Stimulated activated naive CD4-positive, alpha-beta T cell (primary cell): ENCODE results near the gene RNF123.

Experiments
- DNase-seq, 6 experiments: peaks; one replicate each; lab custom pipeline; 2025; lab: John Stamatoyannopoulos, UW

Gene RNF123

GRCh38 chr3:49703443-49703927, 14.1 kb downstream of the RNF123 start:
- peak; percentile 36 to 65 (median 61) for DNase-seq

- DNase-seq, result no peak
Observed at GRCh38 chr3:49703956-49704355, 14.6 kb downstream of the RNF123 start.

- DNase-seq, result no peak
Observed at GRCh38 chr3:49704629-49705028, 15.3 kb downstream of the RNF123 start.

- no peak for DNase-seq
Observed at GRCh38 chr3:49705390-49705960, 16.1 kb downstream of the RNF123 start.

- no peak for DNase-seq
Observed at GRCh38 chr3:49706456-49707112, 17.2 kb downstream of the RNF123 start.

- no peak for DNase-seq
Observed at GRCh38 chr3:49707113-49707480, 17.7 kb downstream of the RNF123 start.

GRCh38 chr3:49709852-49710251, 20.5 kb downstream of the RNF123 start:
- DNase-seq, result no peak

- DNase-seq, result no peak
Observed at GRCh38 chr3:49711489-49711888, 22.1 kb downstream of the RNF123 start.

- DNase-seq, result no peak
Observed at GRCh38 chr3:49712166-49712565, 22.8 kb downstream of the RNF123 start.

- DNase-seq, result no peak
Observed at GRCh38 chr3:49712631-49713317, 23.4 kb downstream of the RNF123 start.

- no peak for DNase-seq
Observed at GRCh38 chr3:49713336-49714105, 24.2 kb downstream of the RNF123 start.

GRCh38 chr3:49714728-49715550, 25.6 kb downstream of the RNF123 start:
- no peak for DNase-seq

GRCh38 chr3:49715611-49716121, 26.3 kb downstream of the RNF123 start:
- no peak for DNase-seq

- no peak for DNase-seq
Observed at GRCh38 chr3:49716169-49716568, 26.8 kb downstream of the RNF123 start.

- DNase-seq, result no peak
Observed at GRCh38 chr3:49716691-49717210, 27.4 kb downstream of the RNF123 start.

- DNase-seq, result no peak
Observed at GRCh38 chr3:49717211-49717958, 28.0 kb downstream of the RNF123 start.

- DNase-seq, result no peak
Observed at GRCh38 chr3:49717959-49718857, 28.9 kb downstream of the RNF123 start.

- DNase-seq, result no peak
Observed at GRCh38 chr3:49718858-49719213, 29.5 kb downstream of the RNF123 start.

GRCh38 chr3:49719214-49719884, 30.0 kb downstream of the RNF123 start, which contains the start of gene AMIGO3:
TSS of gene AMIGO3 (minus strand) at chr3:49719684. CDS start at chr3:49719465, 219 bp downstream.
- peak; percentile 80 to 95 (median 90) for DNase-seq
